ENCODE measurements around the gene FDXR. TPM values are rescaled to one million over a fixed set of nuclear protein-coding genes. Genes with fewer than 3 reads are reported as not detected.

The FDXR gene
- total RNA-seq, 1 experiment from 2014 or later = 3.4 TPM

- DNase-seq (ENCODE audit: low read depth) = no peak
Observed at GRCh38 chr17:74858672-74859458, 13.9 kb downstream of the FDXR start.

DNA sequence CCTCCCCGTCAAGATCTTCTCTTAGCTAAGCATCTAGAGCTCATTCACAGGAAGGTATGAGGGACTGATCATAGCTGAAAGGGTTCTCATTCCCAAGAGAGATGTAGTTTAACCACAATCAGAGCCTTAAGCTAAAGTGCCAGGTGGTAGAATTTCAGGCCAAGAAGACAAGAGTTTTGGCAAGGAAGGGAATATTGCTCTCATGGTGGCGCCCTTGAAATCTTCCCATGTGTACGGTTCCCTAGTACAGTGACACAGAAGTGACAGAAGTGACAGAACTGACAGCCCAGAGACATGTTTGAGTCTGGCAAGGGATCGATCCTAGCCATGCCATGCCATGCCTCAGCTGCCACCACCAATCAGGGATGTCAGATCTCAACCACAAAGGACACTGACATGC lies 15.6 kb downstream of the FDXR start:
- no peak for DNase-seq (ENCODE audit: low read depth)

- DNase-seq (ENCODE audit: low read depth) = no peak
Observed at GRCh38 chr17:74856112-74856511, 16.7 kb downstream of the FDXR start.

GRCh38 chr17:74855323-74855722 lies 17.5 kb downstream of the FDXR start:
- DNase-seq (ENCODE audit: low read depth) = no peak

DNA sequence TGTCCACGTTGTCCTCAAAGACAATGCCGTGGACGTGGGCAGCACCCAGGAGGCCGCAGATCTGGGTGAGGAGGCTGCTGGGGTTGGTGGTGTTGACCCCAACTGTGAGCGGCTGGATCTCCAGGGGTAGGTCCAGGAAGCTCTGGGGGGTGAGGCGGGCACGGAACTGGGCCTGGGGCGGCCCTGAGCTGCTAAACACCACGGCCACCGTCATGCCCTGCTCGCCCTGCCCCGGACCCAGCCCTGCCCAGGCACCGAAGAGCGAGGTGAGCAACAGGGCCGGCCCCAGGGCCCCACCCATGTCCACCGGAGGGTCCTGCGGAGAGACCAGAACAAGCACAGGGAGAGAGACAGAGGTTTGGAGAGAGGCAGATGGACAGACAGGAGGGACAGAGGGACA lies 18.0 kb downstream of the FDXR start:
- no peak for DNase-seq (ENCODE audit: low read depth)

DNA sequence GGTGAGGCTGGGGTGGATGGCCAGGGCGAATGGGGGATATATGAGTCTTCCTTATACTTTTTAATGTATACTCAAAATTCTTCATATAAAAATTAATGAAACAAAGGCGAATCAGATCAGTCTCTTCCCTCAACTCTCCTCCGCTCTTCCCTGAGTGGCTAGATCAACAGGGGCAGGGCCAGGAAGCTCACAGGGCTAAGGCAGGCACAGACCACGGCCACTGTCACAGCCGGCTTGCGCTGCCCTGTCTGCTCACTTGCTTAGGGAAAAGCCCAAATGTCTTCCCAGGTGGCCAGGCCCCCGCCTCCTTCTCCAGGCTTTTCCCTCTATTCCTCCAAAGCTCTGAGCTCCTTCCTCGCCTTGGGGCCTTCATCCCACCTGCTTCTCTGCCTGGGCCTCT lies 19.1 kb downstream of the FDXR start:
- no peak for DNase-seq (ENCODE audit: low read depth)

DNA sequence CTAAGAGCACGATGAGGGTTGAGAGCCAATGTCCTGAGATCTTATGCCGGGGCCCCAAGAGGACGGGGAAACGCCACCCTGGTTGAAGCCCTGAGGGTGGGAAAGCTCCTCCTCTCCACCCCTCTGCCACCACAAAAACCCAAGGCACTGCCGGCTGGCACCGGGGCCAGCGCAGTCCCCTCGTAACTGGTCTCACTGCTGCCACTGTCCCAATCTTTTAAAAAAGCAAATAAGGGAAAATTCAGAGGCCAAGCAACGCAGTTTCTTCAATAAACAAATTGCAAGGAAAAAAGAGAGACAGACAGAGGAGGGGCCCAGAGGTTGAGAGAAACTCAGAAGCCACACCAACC lies 19.8 kb downstream of the FDXR start:
- DNase-seq (ENCODE audit: low read depth) = no peak

DNA sequence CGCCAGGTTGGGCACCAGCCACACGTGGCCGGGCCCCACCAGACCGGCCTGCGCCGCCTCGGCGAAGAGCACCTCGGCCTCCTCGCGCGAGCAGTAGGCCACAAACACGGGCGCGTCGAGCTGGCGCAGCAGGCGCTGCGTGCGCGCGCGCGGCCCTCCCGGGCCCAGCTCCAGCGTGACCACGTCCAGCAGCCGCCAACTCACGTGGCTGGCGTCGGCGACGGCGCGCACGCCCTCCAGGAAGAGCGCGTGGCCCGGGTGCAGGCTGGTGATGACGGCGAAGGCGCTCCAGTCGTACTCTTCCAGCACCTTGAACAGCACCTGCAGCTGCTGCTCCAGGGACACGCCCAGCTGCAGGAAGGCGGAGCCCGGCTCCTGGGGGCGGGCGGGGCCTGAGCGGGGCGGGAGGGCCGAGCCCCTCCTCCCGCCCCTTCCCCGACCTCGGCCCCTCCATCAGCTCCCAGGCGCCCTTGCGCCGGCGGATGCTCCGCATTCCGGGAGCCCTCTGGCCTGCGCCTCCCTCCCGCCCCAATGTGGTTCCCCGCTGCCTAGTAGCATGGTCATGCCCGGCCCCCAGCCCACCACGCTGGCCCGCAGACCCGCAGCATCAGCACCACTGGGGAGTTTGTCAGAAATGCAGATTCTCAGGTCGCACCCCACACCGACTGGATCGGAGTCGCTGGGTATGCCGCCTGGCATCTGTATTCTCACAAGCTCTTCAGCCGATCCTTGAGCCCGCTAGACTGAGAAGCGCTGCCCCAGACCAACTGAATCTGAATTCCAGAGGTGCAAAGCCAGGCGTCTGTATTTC lies 20.4 kb downstream of the FDXR start:
- DNase-seq (ENCODE audit: low read depth) = no peak

DNA sequence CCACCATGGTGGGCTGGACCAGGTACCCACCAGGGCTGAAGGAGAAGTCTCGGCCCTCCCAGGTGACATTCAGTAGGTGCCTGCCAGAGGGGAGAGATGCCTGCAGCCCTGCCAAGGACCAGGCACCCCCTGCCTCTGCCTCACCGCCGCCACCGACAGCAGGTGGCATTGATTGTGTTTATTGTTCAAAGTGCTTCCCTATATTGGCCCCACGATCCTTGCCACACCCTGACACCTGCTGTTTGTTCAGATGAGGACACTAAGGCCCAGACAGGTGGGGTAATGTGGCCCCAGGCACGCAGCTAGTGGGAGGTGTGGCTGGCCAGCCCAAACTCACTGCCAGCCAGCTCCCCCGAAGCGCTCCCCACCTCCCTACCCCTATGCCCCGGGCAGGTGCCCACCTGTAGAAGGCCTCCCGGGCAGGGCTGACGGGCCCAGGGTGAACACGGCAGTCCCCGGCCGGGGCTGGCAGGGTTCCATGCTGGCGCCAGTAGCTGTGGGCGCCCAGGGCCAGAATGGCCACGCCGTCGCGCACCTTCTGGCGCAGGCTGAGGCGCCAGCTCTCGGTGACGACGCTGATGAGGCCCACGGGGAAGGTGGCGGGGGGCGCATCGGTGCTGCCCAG lies 21.1 kb downstream of the FDXR start:
- DNase-seq (ENCODE audit: low read depth) = no peak

- no peak for DNase-seq (ENCODE audit: low read depth)
Observed at GRCh38 chr17:74850914-74851313, 21.9 kb downstream of the FDXR start.

DNA sequence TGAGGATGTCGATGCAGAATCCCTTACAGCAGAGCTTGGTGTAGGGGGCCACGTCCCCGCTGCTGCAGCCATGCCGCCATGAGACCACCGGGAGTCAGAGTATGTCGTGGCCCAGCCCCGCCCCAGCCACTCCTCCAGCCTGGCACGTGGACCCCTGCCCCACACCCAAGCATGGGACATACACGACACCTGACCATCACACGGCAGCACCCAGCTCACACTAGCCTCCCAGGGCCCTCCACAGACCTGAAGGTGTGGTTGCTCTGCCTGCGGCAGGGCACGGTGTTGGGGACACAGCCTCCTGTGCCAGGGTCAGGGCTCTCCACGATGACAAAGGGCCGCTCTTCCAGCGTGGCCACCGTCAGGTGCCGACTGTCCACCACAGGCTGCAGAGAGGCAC lies 22.5 kb downstream of the FDXR start:
- DNase-seq (ENCODE audit: low read depth) = no peak

DNA sequence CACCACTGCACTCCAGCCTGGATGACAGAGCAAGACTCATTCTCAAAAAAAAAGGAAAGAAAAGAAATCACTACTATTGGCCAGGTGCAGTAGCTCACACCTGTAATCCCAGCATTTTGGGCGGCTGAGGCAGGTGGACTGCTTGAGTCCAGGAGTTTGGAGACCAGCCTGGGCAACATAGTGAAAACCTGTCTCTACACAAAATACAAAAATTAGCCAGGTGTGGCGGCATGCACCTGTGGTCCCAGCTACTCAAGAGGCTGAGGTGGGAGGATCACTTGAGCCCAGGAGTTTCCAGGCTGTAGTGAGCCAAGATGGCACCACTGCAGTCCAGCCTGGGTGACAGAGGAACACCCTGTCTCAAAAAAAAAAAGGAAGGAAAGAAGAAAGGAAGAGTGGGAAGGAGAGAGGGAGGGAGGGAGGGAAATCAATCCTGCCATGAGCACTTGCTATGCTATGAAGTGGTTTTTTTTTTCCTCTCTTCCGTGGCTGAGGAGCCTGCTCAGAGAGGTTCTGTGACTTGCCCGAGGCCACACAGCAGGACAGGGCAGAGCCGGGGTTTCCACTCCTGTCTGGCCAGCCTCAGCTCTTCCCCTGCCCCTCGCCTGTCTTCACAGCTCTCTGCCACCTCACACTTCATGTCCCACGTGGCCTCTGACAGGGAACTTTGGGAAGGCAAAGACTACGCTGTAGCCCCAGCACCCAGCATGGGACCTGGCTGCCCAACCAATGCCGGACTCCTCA lies 24.0 kb downstream of the FDXR start:
- no peak for DNase-seq (ENCODE audit: low read depth)

DNA sequence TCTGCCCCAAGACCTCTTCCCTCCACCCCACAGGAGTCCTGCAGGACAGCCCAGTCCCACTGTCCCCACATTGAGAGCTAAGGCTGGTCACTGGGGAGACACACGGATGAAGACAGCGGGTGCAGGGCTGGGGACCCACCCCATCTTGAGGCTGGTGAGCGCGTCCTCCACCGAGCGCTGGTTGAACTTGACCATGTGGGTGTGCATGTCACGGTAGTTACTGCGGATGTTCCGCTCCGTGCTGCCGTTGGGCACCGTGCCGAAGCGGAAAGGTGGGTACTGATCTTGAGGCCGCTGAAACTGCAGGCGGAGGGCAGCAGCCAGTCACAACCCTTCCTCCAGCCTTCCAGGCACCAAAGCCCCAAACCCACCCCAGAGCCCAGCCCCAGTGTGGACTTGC lies 26.2 kb downstream of the FDXR start:
- DNase-seq (ENCODE audit: low read depth) = no peak

- DNase-seq (ENCODE audit: low read depth) = no peak
Observed at GRCh38 chr17:74843352-74843627, 29.5 kb downstream of the FDXR start.

GRCh38 chr17:74842599-74843351 lies 30.0 kb downstream of the FDXR start:
- DNase-seq (ENCODE audit: low read depth) = peak; percentile 33

DNA sequence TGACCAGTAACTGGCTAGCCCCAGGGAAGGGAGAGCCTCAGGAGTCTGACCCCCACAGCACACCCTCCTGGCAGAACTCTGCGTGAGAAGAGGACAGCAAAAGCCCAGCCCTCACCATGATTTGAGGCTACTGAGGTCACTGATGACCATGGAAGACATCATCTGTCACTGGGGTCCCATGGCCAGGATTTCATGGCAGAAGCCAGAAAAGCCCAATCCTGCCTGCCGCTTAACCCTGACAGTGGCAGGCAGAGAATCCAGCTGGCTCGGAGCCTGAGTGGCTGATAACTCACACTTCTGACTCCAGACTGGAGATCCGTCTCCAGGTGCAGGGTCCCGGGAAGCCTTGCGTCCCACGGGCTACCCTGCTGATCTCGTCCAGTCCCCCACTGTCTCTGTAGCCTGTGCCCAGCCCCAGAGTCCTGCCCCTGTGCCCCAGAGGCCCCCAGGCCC lies 30.6 kb downstream of the FDXR start:
- peak; percentile 9 for DNase-seq (ENCODE audit: low read depth)

DNA sequence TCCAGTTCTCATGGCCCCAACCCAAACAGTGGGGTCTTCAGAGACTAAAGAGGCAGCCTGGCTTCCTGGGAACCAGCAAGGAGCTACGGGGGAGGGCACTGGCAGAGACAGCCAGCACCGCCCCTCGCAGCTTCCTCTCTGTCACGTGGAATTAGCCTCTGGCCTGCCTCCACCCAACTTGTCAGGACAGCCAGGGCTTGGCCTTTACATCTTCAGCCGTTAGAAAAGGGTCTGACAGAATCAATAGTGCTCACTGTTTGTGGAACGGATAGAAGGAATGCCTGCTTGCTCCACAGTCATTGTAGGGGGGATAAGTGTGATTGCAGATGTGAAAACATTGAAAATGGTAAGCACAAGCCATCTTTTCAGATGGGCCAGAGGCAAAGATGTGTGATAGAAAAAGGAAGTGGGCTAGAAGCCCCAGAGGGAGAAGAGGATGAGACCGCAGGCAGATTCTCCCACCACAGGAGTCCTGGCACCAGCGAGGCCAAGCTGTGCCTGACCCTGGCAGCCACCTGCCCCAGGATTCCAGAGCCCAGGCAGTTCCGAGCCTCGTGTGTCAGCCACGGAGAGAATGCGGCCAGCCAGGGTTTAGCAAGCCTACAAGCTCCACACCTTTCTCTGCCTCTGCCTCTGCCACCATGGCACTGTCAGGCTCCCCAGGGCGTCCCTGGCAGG lies 31.7 kb downstream of the FDXR start:
- DNase-seq (ENCODE audit: low read depth) = peak; percentile 42

DNA sequence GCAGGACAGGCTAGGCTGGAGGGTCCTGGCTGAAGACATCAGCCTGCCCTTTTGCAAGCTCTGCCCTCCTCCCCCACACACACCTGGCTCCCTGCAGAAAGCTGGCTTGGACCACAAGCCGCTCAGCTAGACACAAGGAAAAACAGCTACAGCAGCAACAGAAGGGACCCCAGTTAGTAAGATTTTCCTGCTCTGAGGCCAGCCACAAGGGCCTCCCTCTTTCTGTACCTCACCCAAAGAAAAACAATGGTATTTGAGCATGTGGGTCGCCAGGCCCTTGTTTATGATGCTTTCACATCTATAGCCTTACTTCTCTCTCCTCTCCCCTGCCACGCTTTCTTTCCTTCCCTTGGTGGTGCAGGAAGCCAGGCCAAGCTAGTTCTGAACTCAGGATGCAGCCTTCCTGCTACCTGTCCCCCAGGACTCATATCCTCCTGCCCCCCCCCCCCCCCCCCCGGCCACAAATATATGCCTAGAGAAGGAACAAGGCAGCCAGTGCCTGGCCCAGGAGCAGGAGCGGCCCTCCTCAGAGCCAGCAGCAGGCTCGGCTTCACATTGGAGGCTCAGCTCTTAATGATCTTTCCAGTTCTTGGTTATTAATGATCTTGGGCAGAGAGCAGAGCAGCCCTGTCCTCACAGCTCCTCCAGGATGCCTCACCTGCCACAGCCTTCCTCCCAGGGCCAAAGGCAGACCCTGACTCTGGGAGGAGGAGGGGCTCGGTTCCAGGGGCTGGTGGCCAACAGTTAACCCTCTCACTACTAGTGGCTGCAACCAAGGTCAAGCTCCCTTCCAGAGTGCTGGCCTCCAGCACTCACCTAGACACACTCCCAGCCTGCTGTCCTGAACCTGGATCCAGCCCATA lies 32.6 kb downstream of the FDXR start:
- DNase-seq (ENCODE audit: low read depth) = no peak

DNA sequence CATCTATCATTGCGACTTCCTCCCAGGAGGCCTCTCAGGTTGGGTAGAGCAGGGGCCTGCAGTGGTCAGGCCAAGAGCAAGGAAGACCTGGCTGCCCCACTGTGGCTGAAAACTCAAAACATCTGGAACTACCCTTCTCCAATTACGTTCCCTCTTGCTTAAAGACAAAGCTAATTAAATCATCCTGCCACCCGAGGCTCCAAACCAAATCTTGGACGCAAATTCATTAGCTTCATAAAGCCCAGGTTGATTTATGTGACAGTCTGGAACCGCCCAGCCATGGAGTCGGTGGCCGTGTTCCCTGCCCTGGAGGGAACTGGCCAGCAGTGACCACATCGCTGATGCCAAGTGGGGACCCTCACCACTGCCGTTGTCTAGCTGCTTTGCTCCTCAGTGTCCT lies 34.5 kb downstream of the FDXR start:
- DNase-seq (ENCODE audit: low read depth) = no peak
